Stimulated activated CD4-positive, alpha-beta T cell treated with anti-CD3 and anti-CD28 coated beads, Interleukin-1b, Interleukin-23, amount 100 ng/mL, for 24 hours (primary cell): ENCODE measurements around the gene ZSCAN16.
"Not testable (repeated sequence)": the region's sequence is repeated elsewhere in the genome, so short reads cannot be mapped to it uniquely, and the experiment has no call there.

Source experiments
- DNase-seq, 4 experiments: peaks; one replicate each; pipeline ENCODE4 v3.0.0-alpha.2; 2020; ENCODE audit warnings: low read depth in 4 of 4, low spot score in 1 of 4

ZSCAN16 gene

DNA sequence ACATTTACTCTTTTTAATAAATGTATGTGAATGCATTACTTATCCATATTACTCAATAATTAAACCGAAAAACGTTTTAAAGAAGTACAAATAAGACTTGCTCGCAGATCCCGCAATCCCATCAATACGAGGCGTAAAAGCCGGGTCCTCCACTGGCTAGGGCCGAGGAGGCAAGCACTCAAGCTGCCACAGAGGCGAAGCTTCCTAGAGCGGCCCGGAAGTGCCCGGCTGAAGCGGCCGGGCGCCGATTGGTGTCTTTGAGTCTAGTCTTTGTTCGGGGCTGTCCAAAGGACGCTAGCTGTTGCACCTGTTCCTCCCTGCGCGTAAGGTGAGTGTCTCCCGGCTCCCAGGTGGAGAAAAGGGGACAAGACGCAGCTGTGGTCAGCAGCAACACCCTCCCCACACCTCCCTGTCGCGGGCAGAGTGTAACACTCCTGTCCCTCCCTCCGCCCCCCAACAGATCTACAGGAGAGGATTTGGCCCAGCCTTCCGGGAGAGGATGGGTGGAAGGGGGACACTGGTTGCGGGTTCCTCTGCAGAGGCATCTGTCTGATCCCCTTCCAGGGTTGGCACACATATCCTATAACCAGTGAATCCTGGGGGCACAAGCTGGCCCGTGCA is at the start of gene ZSCAN16:
ZSCAN16 (plus strand) TSS at position 260 of the 621 bp plus-strand sequence. CDS start 835 bp downstream, outside the sequence.
- peak in 1 of 4 experiments; percentile 66 for DNase-seq

DNA sequence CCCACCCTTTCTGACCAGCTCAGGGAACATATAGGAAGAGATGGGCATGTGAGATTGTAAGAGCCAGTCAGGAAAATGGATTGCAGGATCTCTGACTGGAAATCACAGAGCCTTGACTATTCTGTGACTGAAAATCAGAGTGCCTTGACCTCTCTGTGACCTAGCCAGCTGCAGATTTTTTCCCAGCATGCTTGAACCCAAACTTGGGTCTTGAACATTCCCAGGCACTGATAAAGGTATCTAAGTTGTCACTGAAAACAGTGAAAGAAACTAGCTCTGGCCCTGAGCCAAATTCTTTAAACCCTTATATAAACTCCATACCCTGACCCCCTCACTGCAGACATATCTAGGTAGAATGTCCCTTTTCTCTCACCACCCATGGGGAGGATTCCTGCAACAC is 46.4 kb upstream of the ZSCAN16 start:
- no peak for DNase-seq

DNA sequence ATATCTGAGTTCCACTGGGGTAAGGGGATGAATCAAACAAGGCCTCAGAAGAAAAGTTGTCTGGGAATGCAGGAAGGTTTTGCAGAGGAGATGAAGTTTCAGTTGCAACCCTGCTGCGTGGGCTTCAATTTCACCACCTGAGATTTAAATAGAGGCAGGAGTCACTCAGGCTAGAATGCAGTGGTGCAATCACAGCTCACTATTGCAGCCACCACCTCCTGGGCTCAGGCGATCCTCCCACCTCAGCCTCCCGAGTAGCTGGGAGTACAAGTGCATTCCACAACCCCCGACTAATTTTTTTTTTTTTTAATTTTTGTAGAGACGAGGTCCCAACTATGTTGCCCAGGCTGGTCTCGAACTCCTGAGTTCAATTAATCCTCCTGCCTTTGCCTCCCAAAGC is 45.6 kb upstream of the ZSCAN16 start:
- no peak for DNase-seq

DNA sequence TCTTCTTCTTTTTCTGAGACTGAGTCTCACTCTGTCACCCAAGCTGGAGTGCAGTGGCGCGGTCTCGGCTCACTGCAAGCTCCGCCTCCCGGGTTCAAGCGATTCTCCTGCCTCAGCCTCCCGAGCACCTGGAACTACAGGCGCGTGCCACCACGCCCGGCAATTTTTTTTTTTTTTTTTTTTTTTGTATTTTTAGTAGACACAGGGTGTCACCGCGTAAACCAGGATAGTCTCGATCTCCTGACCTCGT is 44.1 kb upstream of the ZSCAN16 start, which contains the start of gene ZNF165:
ZNF165 (plus strand) TSS at position 188 of the 250 bp plus-strand sequence. CDS start 4,913 bp downstream, outside the sequence.
- DNase-seq, result peak in 1 of 4 experiments; percentile 4

DNA sequence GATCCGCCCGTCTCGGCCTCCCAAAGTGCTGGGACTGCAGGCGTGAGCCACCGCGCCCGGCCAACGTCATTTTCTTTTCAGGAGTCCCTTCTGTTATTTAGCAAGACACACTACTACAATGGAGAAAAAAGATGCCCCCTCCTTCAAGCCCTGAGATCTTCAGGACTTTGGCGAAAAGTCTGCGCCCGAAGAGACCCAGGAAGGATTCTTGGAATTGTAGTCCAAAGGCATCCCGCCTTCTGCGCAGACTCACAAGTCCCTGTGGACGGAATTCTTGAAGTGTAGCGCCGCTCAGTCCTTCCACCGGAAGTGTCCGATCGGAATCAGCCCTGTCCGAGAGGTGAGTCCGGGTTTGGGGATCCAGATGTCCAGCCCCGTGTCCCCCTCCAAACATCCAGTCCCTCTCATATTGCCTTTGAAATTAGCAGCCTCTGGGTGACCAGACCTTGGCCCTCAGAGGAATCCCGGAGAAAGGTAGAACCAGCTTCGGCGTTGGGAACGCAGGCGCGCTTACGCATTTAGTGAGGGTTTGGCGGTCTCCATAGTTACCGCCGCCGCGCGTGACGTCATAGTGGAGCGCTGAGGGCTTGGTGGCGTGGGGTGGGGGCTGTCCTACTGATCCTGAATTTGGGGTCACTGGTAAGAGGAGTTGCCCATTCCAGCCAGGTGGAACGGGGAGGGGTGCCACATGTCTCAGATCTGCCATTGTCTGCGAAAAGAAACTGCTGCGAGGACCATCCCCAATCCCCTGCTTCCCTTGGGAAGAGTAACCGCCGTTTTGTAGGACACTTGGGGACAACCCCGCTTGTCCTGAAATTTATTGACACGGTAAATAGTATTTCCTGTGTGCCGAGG is 43.6 kb upstream of the ZSCAN16 start:
- DNase-seq, result peak; percentile 80 to 87 (median 83)

DNA sequence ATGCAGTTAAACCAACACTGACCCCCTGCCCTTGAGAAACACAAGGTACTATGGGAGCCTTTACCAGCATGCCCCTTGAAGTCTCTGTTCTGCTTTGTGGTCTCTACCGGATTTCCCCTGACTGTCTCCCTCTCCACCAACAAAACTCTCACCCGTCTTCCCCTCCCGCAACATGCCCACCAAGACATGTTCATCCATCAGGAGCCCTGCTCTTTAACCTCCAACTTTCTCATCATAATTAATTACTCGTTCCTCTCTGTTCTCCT is 43.0 kb upstream of the ZSCAN16 start:
- DNase-seq, result no peak

DNA sequence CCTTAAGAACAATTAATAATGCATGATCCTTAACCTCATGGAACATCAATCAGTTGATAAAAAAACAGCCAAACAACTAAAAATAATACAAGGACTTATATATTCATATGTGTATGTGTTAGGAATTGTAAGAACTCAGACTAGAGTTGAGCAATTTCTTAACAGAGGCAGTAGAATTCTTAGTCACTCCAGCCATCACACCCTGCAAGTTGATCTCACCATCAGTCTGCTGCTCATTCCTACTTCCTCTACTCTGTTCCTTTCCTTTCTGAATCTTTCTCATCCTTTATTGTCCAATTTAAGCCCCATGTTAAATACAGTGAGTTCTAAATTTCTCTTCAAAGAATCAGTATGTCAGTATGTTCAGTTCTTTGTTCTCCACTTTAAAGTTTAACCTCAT is 41.5 kb upstream of the ZSCAN16 start:
- DNase-seq, result no peak

DNA sequence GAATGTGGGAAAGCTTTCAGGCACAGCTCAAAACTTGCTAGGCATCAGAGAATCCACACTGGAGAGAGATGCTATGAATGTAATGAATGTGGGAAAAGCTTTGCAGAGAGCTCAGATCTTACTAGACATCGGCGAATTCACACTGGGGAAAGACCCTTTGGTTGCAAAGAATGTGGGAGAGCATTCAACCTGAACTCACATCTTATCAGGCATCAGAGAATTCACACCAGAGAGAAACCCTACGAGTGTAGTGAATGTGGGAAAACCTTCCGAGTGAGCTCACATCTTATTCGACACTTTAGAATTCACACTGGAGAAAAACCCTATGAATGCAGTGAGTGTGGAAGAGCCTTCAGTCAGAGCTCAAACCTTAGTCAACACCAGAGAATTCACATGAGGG is 35.4 kb upstream of the ZSCAN16 start:
- no peak for DNase-seq

DNA sequence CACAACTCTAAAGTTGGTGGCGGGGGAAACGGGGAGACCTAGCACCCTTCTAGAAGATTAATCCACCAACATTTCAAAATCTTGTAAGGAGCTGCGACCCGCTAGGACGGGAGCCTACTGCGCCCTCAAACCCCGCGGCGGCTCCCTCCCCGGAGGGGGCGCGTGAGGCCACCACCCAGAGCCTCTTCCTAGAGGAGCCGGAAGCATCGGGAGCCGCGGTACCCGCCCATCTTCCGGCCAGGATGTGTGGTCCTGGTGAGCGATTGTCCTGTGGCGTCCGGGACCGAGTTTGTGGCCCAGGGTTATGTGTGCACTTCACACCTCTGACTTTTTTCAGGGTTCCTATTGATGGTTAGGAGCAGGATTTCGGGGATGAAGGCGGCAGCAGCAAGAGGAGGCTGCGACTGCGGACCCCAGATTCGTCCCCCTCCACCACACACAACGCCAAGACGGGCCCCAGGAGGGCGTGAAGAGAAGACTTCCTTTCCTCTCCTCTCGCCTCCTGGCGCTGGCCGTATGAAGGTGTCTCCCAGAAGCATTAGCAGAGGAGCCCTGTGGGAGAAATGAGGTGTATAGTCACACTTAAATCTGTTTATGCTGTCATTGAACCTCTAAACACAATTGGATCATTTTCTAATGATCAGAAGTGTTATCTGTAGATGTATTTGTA is 33.4 kb upstream of the ZSCAN16 start:
- no peak for DNase-seq

DNA sequence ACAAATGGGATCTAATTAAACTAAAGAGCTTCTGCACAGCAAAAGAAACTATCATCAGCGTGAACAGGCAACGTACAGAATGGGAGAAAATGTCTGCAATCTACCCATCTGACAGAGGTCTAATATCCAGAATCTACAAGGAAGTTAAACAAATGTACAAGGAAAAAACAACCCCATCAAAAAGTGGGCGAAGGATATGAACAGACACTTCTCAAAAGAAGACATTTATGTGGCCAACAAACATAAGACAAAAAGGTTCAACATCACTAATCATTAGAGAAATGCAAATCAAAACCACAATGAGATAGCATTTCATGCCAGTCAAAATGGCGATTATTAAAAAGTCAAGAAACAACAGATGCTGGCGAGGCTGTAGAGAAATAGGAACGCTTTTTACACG is 22.2 kb upstream of the ZSCAN16 start:
- not testable (repeated sequence) for DNase-seq

DNA sequence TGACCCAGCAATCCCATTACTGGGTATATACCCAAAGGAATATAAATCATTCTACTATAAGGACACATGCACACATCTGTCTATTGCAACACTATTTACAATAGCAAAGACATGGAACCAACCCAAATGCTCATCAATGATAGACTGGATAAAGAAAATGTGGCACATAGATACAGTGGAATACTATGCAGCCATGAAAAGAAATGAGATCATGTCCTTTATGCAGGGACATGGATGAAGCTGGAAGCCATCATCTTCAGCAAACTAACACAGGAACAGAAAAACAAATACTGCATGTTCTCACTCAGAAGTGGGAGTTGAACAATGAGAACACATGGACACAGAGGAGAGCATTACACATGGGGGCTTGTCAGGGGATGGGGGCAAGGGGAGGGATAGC is 21.7 kb upstream of the ZSCAN16 start:
- not testable (repeated sequence) for DNase-seq

DNA sequence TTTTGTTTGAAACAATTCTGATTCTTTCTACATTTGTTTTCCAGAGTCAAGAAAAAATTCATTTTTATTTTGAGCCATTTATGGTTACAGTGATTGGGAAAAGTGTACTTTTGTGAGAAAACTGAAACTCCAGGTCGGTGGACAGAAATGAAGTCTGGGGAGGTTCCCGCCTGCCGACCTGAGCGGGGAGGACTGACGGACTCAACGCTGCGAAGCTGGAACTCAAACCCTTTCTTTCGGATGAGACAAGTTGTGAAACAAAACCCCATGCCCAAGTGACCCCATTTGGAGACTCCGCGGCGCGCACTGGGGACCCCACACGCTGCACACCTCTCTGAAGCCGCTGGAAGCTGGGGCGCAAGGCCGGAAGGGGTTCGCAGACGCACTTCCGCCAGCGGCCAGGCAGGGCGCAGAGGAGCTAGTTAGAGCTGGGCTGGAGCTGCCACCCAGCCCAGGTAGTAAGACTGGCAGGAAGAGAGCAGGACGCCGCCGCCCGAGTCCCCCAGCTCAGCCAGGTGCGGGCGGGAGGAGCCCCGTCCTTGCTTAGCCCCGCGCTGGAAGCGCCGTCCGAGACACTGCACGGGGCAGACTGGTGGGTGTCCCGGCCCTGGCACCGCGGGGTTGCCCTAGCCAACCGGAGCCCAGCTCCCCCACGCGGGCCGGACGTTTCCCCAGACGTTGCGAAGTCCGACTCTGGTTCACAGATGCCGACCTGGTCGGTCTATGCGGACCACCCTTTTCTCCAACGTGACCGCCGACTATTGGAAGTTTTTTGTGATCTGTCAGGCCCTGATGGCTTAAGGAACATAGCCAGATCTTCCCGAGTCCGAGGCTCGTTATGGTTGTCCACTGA is 19.8 kb upstream of the ZSCAN16 start:
- peak; percentile 49 to 71 (median 62) for DNase-seq

DNA sequence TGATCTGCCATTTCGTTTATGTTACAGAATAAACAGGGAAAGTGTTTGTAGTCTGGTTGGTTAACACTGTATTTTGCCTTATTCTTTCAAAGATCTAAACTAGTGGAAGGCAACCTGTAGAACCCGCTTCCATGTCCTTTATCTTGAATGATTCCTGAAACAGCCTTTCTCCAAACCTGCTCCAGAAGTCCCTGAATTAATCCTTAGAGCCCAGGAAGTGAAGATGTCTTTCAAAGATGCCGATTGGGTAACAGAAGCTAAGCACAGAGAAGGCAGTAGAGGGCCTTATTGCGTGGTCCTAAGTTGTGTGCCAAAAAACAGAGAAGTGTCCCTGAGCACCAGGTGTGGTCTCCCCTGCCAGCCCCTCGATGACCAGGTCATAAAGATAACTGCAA is 19.2 kb upstream of the ZSCAN16 start:
- no peak for DNase-seq

DNA sequence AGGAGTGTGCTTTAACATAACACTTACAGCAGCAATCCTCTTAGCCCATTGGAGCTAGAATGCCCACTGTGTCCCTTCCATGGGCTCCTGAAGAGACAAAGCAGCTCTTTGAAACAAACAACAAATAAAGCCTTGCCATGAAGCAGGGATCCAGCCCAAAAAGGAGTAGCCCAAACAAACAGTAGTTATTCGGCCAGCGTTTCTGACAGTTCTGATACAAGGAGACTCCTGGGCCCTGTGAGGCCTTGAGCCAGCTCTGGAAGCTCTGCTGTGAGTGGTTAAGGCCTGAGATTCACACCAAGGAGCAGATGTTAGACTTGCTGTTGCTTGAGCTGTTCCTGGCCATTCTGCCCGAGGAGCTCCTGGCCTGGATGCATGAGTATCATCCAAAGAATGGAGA is 16.9 kb upstream of the ZSCAN16 start:
- DNase-seq, result no peak

DNA sequence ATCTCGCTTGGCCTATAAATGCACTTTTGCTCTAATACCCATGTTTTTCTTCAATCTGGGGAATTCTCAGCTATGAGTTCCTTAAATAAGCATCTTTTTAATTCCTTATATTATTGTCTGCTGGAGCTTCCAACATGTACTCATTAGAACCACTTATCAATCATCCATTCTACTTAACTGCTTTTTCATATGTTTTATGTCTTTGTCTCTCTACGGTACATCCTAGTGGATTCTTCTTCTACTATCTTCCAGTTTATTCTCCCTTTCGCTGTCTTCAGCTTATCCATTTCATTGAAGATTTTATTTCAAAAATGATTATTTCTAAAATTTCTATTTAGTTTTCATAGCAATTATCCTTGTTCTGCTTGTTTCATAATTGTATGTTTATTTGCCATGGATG is 12.4 kb upstream of the ZSCAN16 start:
- no peak for DNase-seq

DNA sequence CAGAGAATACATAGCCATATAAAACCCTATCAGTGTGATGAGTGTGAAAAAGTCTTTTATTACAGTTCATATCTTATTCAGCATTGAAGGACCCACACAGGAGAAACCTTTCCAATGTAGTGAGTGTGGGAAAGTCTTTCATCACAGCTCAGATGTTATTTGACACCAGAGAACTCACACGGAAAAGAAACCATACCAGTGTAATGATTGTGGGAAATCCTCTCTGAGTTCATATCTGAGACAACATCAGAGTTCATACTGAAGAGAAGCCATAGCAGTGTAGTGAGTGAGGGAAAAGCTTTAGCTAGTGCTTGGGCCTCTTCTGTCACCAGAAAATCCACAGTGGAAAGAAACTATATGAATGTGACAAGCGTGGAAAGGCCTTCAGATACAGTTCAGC is 8.6 kb upstream of the ZSCAN16 start:
- no peak for DNase-seq

DNA sequence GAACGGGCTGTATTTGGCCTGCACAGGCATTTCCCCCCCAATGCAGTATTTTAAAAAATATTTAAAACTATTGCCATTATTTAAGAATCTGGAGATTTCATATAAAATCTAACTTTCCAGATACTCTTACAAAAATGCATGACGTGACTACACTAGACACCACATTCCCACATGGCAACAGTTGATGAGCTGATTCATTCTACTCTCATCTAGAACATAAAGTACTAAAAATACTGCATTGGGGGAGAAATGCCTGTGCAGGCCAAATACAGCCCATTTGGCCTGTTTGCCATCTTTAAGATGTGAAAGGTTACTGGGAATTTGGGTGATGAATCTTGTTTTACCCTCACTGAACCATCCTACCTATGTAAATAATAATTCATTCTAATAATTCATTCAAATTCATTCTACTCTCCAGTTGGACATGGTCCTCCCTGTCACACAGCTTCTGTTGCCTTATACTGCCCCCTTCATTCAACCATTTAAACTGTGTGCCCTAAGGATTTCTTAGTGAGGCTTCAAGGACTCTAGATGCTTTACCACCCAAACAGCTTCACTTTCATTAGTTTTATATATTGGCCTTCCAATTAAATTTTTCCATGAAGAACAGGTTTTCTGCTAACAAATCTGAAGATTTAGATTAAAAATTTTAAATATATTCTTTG is 6.9 kb upstream of the ZSCAN16 start:
- no peak for DNase-seq

DNA sequence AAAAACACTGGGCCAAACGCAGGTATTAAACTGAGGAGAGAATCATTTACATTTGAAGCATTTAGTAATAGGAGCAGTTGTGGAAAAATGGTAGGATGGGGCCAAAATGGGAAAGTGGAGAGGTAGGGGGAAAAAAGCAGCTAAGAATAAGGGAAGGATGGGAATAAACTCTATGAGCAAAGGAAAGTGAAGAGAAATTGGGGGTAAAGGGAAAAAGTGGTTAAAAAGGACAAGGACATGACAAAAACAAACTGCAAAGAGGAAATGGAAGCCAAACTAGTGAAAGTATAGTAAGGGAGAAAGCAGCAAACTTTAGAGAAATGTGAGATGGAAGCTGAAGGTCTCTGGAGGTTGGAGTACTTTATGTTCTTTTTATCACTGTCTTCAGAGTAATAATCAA is 6.2 kb upstream of the ZSCAN16 start:
- DNase-seq, result no peak

DNA sequence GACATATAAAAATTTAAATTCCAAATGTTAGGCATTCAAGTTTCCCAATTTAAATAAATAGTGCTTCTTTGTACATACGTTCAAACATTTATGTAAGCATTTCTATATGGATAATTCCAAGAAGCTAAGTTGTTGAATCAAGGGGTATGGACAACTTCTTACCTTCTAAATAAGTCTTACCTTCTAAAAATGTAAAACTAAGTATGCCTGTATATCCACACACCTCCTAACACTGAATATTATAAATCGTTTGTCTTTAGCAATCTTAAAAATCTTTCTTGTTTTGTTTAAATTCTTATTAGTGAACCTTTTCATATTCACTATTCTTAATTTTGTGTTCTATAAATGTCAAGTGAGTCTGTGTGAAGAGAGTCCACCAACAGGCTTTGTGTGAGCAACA is 2.5 kb upstream of the ZSCAN16 start:
- no peak for DNase-seq

DNA sequence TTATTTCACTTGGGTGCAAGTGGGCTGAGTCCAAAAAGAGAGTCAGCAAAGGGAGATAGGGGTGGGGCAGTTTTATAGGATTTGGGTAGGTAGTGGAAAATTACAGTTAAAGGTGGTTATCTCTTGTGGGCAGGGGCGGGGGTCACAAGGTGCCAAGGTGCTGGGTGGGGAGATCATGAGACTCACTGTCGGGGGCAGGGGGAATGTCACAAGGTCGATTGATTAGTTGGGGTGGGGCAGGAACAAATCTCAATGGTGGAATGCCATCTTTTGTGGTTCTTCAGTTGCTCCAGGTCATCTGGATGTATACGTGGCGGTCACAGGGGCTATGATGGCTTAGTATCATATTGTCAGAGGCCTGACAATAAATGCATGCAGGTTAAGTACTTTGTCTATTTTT is 2.1 kb upstream of the ZSCAN16 start:
- not testable (repeated sequence) for DNase-seq

DNA sequence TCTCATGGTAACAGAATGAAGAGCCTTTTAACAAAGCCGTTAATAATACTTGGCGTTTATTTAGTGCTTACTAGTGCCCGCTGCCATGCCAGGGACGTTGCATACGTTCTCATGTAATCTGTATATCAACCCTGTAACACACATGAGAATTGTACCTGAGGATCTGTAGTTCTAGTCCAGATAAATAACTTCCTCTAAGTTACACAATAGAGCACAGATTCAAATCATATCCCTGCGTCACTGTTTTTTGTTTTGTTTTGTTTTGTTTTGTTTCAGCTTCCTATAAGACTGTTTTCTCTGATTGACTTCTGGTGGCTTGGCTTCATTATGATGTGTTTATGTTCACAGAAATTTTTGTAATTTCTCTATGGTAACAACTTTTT is 553 bp downstream of the ZSCAN16 start:
- DNase-seq, result no peak
